NCI-H82 treated with DMSO at 0.1 percent for 48 hours (cell line): ENCODE data around the gene INPP5A.
"Not testable (repeated sequence)": the region's sequence is repeated elsewhere in the genome, so short reads cannot be mapped to it uniquely, and the experiment has no call there.

Experiments used
- DNase-seq: peaks from one replicate; lab custom pipeline; 2025; ENCODE audit not compliant: unreplicated experiment; lab: John Stamatoyannopoulos, UW

The INPP5A gene

GRCh38 chr10:132593900-132594876 is 56.6 kb downstream of the INPP5A start:
- DNase-seq, result no peak

GRCh38 chr10:132595021-132595420 is 57.4 kb downstream of the INPP5A start:
- DNase-seq, result no peak

DNA sequence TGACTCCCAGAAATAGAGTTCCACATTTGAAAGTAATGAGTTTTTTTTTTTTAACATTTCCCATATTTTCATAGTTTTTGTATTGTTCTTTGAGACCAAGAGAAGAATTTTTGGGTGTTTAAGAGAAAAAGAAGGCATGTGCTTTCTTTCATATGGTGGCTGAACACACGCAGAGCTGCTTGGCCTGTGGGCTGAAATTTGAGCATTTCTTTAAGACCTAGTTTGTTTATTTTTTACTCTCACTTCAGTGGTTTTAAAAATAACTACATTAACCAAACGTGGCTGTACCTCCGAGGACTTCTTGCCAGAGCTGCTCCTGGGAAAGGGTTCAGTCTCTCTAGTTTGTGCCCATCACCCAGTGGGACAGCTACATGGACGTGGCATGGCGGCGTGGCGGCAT is 58.3 kb downstream of the INPP5A start:
- no peak for DNase-seq

DNA sequence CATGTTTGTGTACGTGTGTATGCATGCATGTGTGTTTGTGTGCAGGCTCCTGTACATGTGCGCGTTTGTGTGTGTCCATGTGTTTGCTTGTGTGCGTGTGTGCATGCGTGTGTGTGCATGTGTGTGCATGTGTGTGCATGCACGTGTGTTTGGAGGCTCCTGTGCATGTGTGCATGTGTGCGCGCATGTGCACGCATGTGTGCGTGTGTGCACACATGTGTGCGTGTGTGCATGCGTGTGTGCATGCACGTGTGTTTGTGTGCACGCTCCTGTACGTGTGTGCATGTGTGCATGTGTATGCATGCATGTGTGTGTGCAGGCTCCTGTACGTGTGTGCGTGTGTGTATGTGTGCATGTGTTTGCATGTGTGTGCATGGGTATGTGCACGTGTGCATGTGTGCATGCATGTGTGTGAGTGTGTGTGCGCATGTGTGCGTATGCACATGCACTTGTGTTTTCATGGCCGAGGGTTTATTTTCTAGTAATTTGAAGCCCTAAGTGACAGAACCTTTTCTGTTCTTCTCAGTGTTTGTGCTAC is 59.2 kb downstream of the INPP5A start:
- DNase-seq, result no peak

GRCh38 chr10:132597654-132598053 is 60.1 kb downstream of the INPP5A start:
- no peak for DNase-seq

DNA sequence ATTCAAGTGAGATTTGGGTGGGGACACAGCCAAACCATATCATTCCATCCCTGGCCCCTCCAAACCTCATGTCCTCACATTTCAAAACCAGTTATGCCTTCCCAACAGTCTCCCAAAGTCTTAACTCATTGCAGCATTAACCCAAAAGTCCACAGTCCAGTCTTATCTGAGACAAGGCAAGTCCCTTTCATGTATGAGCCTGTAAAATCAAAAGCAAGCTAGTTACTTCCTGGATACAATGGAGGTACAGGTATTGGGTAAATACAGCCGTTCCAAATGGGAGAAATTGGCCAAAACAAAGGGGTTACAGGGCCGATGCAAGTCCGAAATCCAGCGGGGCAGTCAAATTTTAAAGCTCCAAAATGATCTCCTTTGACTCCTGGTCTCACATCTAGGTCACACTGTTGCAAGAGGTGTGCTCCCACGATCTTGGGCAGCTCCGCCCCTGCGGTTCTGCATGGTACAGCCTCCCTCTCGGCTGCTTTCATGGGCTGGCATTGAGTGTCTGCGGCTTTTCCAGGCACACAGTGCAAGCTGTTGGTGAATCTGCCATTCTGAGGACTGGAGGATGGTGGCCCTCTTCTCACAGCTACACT is 61.5 kb downstream of the INPP5A start:
- not testable (repeated sequence) for DNase-seq

- no peak for DNase-seq
These were observed 62.1 kb downstream of the INPP5A start for GRCh38 chr10:132599732-132600131.

DNA sequence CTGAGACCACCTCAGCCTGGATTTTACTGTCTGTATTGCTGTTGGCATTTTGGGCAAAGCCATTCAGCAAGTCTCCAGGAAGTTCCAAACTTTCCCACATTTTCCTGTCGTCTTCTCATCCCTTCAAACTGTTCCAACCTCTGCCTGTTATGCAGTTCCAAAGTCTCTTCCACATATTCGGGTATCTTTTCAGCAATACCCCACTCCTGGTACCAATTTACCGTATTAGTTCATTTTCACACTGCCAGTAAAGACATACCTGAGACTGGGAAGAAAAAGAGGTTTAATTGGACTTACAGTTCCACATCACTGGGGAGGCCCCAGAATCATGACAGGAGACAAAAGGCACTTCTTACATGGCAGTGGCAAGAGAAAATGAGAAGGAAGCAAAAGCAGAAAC is 62.8 kb downstream of the INPP5A start:
- DNase-seq, result no peak

GRCh38 chr10:132601567-132601966 is 64.0 kb downstream of the INPP5A start:
- no peak for DNase-seq

DNA sequence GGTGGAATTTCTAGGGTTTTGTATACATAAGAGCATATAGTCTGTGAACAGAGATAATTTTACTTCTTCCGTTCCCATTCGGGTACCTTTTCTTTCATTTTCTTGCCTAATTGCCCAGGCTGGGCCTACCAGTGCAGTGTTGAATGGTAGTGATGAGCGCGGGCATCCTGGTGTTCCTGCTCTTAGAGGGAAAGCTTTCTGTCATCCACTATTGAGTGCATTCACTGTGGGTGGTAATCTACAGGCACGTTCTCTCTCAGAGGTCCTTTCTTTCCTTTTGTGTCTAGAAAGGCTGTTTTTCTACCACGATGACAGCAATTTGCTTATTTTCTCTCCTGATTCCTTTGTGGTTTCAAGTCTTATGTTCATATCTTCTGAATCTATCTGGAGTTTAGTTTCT is 65.0 kb downstream of the INPP5A start:
- DNase-seq, result no peak

DNA sequence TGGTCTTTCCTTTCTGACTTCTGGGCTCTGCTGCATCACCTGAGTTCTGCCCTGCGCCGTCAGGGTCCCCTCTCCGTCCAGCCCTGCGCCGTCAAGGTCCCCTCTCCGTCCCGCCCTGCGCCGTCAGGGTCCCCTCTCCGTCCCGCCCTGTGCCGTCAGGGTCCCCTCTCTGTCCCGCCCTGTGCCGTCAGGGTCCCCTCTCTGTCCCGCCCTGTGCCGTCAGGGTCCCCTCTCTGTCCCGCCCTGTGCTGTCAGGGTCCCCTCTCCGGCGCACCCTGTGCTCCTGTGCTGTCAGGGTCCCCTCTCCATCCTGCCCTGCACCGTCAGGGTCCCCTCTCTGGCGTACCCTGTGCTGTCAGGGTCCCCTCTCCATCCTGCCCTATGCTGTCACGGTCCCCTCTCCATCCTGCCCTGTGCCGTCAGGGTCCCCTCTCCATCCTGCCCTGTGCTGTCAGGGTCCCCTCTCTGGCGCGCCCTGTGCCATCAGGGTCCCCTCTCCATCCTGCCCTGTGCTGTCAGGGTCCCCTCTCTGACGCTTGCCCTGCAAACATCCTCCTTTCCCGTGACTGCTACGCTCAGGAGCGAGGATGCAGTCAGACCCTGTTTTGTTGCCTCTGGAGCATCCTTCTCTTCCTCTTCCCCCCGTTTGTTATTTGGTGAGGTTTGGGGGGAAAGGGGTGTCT is 66.4 kb downstream of the INPP5A start:
- no peak for DNase-seq

GRCh38 chr10:132604686-132605085 is 67.1 kb downstream of the INPP5A start:
- DNase-seq, result no peak

- DNase-seq, result no peak
These were observed 67.8 kb downstream of the INPP5A start for GRCh38 chr10:132605390-132605789.

DNA sequence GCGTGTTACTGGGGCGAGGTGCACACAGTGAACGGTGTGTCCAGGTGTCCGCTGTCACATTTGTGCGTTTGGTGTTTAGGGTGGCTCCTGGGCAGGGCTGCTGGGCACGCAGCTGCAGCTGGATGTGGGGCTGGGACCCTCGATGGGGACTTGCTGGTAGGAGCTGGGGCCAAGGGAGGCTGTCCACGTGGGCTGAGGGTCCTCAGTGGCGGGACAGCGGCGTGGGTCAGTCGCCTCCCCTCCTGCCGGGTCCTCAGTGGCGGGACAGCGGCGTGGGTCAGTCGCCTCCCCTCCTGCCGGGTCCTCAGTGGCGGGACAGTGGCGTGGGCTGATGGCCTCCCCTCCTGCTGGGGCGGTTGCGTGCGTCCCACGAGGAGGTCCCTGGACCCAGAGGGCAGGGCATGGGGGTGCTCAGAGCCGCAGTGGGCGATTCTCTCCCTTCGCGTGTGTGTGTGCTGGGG is 68.5 kb downstream of the INPP5A start:
- no peak for DNase-seq

DNA sequence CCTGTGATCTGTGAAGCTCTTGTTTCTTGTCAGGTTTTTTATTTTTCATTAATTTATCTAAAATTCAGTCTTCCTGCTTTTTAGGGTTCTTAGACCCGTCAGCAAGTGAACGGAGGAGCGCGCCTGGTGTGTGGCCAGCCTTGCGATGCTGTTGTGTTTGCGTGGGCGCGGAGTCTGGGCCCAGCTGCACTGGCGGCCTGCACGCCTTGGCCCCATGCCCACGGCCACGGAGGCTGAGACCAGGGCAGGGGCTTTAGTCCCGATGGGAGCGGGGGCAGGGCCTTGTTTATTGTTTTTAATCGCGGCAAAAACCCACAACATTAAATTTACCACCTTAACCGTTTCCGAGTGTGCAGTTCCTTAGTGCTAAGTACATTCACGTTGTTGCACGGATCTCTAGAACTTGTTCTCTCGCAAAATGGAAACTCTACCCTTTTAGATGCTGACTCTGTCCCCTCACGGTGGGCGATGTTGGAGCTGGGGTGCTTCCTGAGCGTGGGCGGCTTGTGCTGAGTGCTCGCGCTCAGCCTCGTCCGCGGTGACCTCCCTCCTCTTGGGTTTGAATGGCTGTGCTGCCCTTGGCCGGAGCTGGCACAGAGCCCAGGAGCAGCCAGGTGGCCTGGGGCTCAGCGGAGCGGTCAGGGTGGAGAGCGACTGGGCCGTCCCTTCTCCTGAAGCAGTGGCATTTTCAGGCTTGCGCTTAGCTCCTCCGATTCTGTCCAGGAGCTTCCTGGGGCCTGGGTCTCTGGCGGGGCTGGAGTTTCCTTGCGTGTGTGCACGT is 69.1 kb downstream of the INPP5A start:
- DNase-seq, result no peak

GRCh38 chr10:132607491-132607890 is 69.9 kb downstream of the INPP5A start:
- no peak for DNase-seq

GRCh38 chr10:132607961-132608495 is 70.4 kb downstream of the INPP5A start:
- DNase-seq, result no peak

DNA sequence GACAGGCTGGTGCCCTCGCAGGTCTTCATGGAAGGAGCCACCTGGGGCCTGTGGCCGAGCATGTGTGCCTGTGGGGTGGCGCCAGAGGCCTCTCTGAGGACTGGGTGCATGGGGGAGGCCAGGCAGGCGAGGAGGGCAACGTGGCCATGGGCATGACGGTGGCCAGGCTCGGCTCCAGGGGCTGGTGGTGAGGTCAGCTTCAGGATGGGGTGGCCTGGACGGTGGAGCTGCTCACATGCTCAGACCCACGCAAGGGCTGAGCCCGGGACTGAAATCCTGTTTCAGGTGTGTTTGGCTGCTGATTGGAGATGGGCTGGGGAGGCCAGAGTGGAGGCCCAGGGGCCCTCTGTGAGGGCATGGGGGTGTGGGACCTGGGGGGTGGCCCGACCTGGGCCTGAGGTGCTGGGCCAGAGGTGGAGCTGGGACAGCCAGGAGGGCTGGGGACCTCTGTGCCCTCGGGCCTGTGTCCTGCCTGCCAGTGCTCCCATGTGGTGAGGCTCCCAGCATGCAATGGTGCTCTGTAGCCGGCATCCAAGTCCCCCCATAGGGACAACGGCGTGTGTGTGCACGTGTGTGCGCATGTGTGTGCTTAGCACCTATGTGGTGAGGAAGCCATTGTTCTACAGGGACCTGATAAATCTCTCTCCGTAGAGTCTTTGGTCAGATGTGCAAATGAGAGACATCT is 71.1 kb downstream of the INPP5A start:
- no peak for DNase-seq

DNA sequence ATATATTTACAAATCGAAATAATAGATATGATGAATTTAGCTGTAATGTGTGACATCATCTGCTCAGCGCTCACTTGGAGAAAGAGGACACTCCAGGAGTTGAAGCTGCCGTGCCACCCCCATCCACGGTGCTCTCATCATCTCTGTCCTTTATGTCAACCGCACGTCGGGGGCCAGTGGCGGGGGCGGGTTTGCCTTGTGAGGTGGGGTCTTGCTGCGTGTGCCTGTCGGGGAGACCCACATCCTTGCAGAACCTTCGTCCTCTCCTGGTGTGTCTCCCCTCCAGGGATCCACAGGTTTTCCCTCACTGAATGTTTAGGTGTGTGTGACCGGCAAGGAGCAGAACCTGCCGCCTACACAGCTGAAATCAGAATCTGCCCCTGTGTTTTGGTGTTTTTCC is 71.6 kb downstream of the INPP5A start:
- no peak for DNase-seq
